ENCODE measurements around the gene PACS2.

GRCh38 chr14:105368032-105368417 is 53.5 kb downstream of the PACS2 start:
- no peak for TF ChIP-seq CTCF (IDR thresholded peaks at IDR 0.05)
- no peak for TF ChIP-seq ZFX (IDR thresholded peaks at IDR 0.05; ENCODE audit: borderline replicate concordance)
